ENCODE data around the gene OSMR. TPM values are rescaled to one million over a fixed set of nuclear protein-coding genes. Genes with fewer than 3 reads are reported as not detected.

OSMR gene
- total RNA-seq, 1 experiment from 2014 or later: 1.6 TPM

- Histone ChIP-seq H4K20me1 (ENCODE audit: control insufficient read depth, insufficient read depth, insufficient read length) (no peaks in the 10 kb centered on the region), H2BK5ac (ENCODE audit: insufficient read length, low read length) (no peak overlapping the region), H3K4ac (ENCODE audit: low read depth, low read length) (no peak overlapping the region), H2AFZ (ENCODE audit: low read length) (no peak overlapping the region), H3K79me2 (ENCODE audit: insufficient read depth, low read length) (no peaks in the 10 kb centered on the region), H3T11ph (ENCODE audit: low read length) (no peak overlapping the region), H3K18ac (ENCODE audit: insufficient read length, low read depth, low read length) (no peak overlapping the region), H2BK12ac (ENCODE audit: insufficient read length, low read depth, low read length) (no peak overlapping the region), H3K9me3 (ENCODE audit: control insufficient read depth, low read depth, low read length) (no peaks in the 10 kb centered on the region), H3K9ac (ENCODE audit: extremely low read depth, insufficient read length, low read length) (no peak overlapping the region), H3K23ac (ENCODE audit: insufficient read length, low read depth, low read length) (no peak overlapping the region), H4K91ac (ENCODE audit: insufficient read length, low read depth, low read length) (no peak overlapping the region), H2BK20ac (ENCODE audit: low read depth, low read length, poor library complexity, severe bottlenecking) (no peak overlapping the region), H4K5ac (ENCODE audit: insufficient read length, low read depth, low read length) (no peak overlapping the region), H3K56ac (ENCODE audit: insufficient read length, low read depth, low read length) (no peak overlapping the region), H3K79me1 (ENCODE audit: insufficient read depth, low read depth, low read length, poor library complexity, severe bottlenecking) (no peaks in the 10 kb centered on the region), H3K4me1 (ENCODE audit: insufficient read depth, low read length) (no peaks in the 10 kb centered on the region), H3K27me3 (ENCODE audit: insufficient read depth, low read length) (no peaks in the 10 kb centered on the region), H2AK5ac (ENCODE audit: insufficient read length, low read length) (no peak overlapping the region), H3K4me2 (ENCODE audit: insufficient read depth, insufficient read length, low read length) (no peak overlapping the region), H2BK15ac (ENCODE audit: low read depth, low read length) (no peak overlapping the region), H4K8ac (replicated peaks; ENCODE audit: insufficient read length, low read depth, low read length) (no peak overlapping the region), H2BK120ac (ENCODE audit: low read depth, low read length, poor library complexity, severe bottlenecking) (no peak overlapping the region), H3K23me2 (ENCODE audit: insufficient read length, low read depth, low read length, poor library complexity, severe bottlenecking) (no peaks in the 10 kb centered on the region), H3K14ac (ENCODE audit: insufficient read depth, low read length) (no peak overlapping the region), H3K27ac (ENCODE audit: insufficient read length, low read depth, low read length) (no peak overlapping the region)
- Mint-ChIP-seq H3K36me3 (ENCODE audit: insufficient read depth in 1 of 3, low read depth in 3 of 3) (peaks cover 0 to 2% (median 0%) of the 10 kb centered on the region in 3 experiments; a peak in 1 of 7 replicates), H3K9me3 (peaks cover 0 to 3% of the 10 kb centered on the region in 2 experiments; a peak in 2 of 5 replicates), H3K4me1 (peaks cover 2 to 13% of the 10 kb centered on the region in 2 experiments; a peak in 2 of 4 replicates), H3K4me3 (no peak overlapping the region), H3K27me3 (ENCODE audit: low read depth) (no peaks in the 10 kb centered on the region), H3K27ac (no peak overlapping the region)
- TF ChIP-seq CTCF (conservative IDR thresholded peaks at IDR 0.05): no peak
- WGBS (ENCODE audit: extremely low coverage, insufficient read length, low lambda C conversion rate): no CpG with 5 or more reads among the region's 1 CpG
- no peak for DNase-seq
These were observed 43.6 kb downstream of the OSMR start for GRCh38 chr5:38889424-38889823.

Data from H9 (cell line).